HCT116 (cell line): ENCODE data around the gene SLC38A9. TPM values are rescaled to one million over a fixed set of nuclear protein-coding genes. Genes with fewer than 3 reads are reported as not detected.

Experiments
- ATAC-seq: fragments of 200-7000 bp; cut with Tn5 transposase; 2 replicates; pipeline ENCODE4 v1.9.1; 2020; ENCODE audit warnings: mild to moderate bottlenecking, moderate library complexity
- BruUV-seq: library from RNA; stranded (reverse); fragments of 400-500 nt; replicated peaks from 2 replicates; lab custom pipeline; 2021; lab: Mats Ljungman, UMichigan
- CTCF ChIA-PET: fragments of 300-600 bp; sonication (Branson Sonifier 250); formaldehyde crosslinking; loops from one replicate; lab custom pipeline; 2021; ENCODE audit warnings: antibody characterized with exemption; lab: Charles Lee
- POLR2A ChIA-PET: fragments of 300-600, 350-600 bp; sonication (Branson Sonifier 250); formaldehyde crosslinking; loops from one replicate; lab custom pipeline; 2021; ENCODE audit warnings: antibody characterized with exemption; lab: Charles Lee
- RAD21 ChIA-PET, 2 experiments: fragments of 300-600 bp; sonication (Branson Sonifier 250); formaldehyde crosslinking; loops; one replicate each; lab custom pipeline; 2023; ENCODE audit warnings: low total read pairs in 2 of 2; ENCODE audit not compliant: uncharacterized antibody in 2 of 2, unreplicated experiment in 2 of 2, low non-redundant PET in 1 of 2; lab: Charles Lee
- DNase-seq: peaks from one replicate; pipeline ENCODE4 v3.0.0-alpha.2; 2010; ENCODE audit warnings: low read depth, low spot score
- H2AFZ ChIP-seq: fragments of 200-600 bp; shearing (Covaris generic), sonication (generic); 2 replicates; pipeline ENCODE4 v1.6.1; 2017; ENCODE audit warnings: low read depth, mixed run types, mixed read lengths, antibody characterized with exemption, low read length; ENCODE audit not compliant: poor library complexity, severe bottlenecking
- H3K27ac ChIP-seq: 2 replicates; pipeline ENCODE4 v1.5.1; 2012; ENCODE audit warnings: low read depth, low read length
- H3K27me3 ChIP-seq: fragments of 200-600 bp; sonication (generic); 2 replicates; pipeline ENCODE4 v1.6.1; 2016; ENCODE audit warnings: mixed run types, low read length, mixed read lengths; ENCODE audit not compliant: insufficient read depth
- H3K36me3 ChIP-seq, 2 experiments: fragments of 200-500 bp in 1 of 2; fragments of 200-600 bp in 1 of 2; sonication (Bioruptor generic) in 1 of 2; sonication (generic) in 1 of 2; 2 replicates each; pipeline versions ENCODE4 v1.5.1 to v1.6.1; 2014 to 2016; ENCODE audit warnings: low read length in 2 of 2, inconsistent platforms in 1 of 2, mixed read lengths in 1 of 2, mixed run types in 1 of 2; ENCODE audit not compliant: insufficient read depth in 2 of 2, control insufficient read depth in 1 of 2
- H3K4me1 ChIP-seq, 2 experiments: fragments of 200-600 bp in 1 of 2; sonication (generic) in 1 of 2; 2 replicates each; pipeline versions ENCODE4 v1.5.1 to v1.6.1; 2012 to 2017; ENCODE audit warnings: low read length in 2 of 2, inconsistent platforms in 1 of 2, mild to moderate bottlenecking in 1 of 2, mixed read lengths in 1 of 2, mixed run types in 1 of 2, moderate library complexity in 1 of 2; ENCODE audit not compliant: insufficient read depth in 2 of 2, control insufficient read depth in 1 of 2
- H3K4me2 ChIP-seq: fragments of 200-600 bp; sonication (generic); 2 replicates; pipeline ENCODE4 v1.6.1; 2017; ENCODE audit warnings: mixed run types, low read length, mixed read lengths
- H3K4me3 ChIP-seq, 2 experiments: fragments of 200-600 bp in 1 of 2; sonication (generic) in 1 of 2; replicated peaks in 1 of 2; 2 replicates each; pipeline ENCODE4 v1.5.1; 2011 to 2016; ENCODE audit warnings: low read length in 2 of 2, control low read depth in 1 of 2, low read depth in 1 of 2, mild to moderate bottlenecking in 1 of 2, mixed read lengths in 1 of 2, mixed run types in 1 of 2
- H3K79me2 ChIP-seq: fragments of 200-600 bp; sonication (generic); 2 replicates; pipeline ENCODE4 v1.6.1; 2017; ENCODE audit warnings: mild to moderate bottlenecking, mixed run types, low read length, moderate library complexity, mixed read lengths; ENCODE audit not compliant: insufficient read depth
- H3K9ac ChIP-seq: fragments of 200-600 bp; sonication (generic); 2 replicates; pipeline ENCODE4 v1.6.1; 2016; ENCODE audit warnings: low read length, mixed read lengths
- H3K9me2 ChIP-seq: fragments of 200-600 bp; sonication (generic), shearing (Covaris generic); 2 replicates; pipeline ENCODE4 v1.6.1; 2017; ENCODE audit warnings: mixed run types, mild to moderate bottlenecking, moderate library complexity; ENCODE audit not compliant: insufficient read depth
- H3K9me3 ChIP-seq, 2 experiments: fragments of 200-500 bp in 1 of 2; fragments of 200-600 bp in 1 of 2; sonication (Bioruptor generic) in 1 of 2; sonication (generic) in 1 of 2; 2 replicates each; pipeline ENCODE4 v1.6.1; 2014 to 2017; ENCODE audit warnings: low read length in 2 of 2, mixed read lengths in 2 of 2, inconsistent platforms in 1 of 2, low read depth in 1 of 2, mild to moderate bottlenecking in 1 of 2, mixed run types in 1 of 2, moderate library complexity in 1 of 2; ENCODE audit not compliant: control insufficient read depth in 1 of 2, insufficient read depth in 1 of 2
- H4K20me1 ChIP-seq: fragments of 200-600 bp; sonication (generic), shearing (Covaris generic); 2 replicates; pipeline ENCODE4 v1.6.1; 2017; ENCODE audit warnings: mixed run types, mild to moderate bottlenecking, moderate library complexity; ENCODE audit not compliant: insufficient read depth
- CEBPB ChIP-seq: IDR thresholded peaks from 2 replicates; pipeline ENCODE4 v1.6.1; 2012; ENCODE audit warnings: low read depth
- CTCF ChIP-seq, 3 experiments: fragments of 200-600 bp in 1 of 3; sonication (generic) in 1 of 3; IDR thresholded peaks in 2 of 3; conservative IDR thresholded peaks in 1 of 3; 2 replicates each; pipeline ENCODE4 v1.5.1; 2012 to 2017; ENCODE audit warnings: low read depth in 2 of 3, low read length in 2 of 3, antibody characterized with exemption in 1 of 3, borderline replicate concordance in 1 of 3, control low read depth in 1 of 3, mild to moderate bottlenecking in 1 of 3, mixed read lengths in 1 of 3, mixed run types in 1 of 3, moderate library complexity in 1 of 3; ENCODE audit not compliant: insufficient read depth in 1 of 3
- EGR1 ChIP-seq: IDR thresholded peaks from 2 replicates; pipeline ENCODE4 v1.6.1; 2012; ENCODE audit warnings: low read depth
- FOSL1 ChIP-seq: IDR thresholded peaks from 2 replicates; pipeline ENCODE4 v1.6.1; 2012; ENCODE audit warnings: low read depth
- SP1 ChIP-seq: IDR thresholded peaks from 2 replicates; pipeline ENCODE4 v1.6.1; 2012; ENCODE audit warnings: low read depth
- ZFX ChIP-seq: fragments of 450-650 bp; IDR thresholded peaks from 2 replicates; pipeline ENCODE4 v1.6.1; 2017
- ZNF274 ChIP-seq: fragments of 200-500 bp; sonication (Bioruptor generic); IDR thresholded peaks from 2 replicates; pipeline ENCODE4 v1.6.1; 2014; ENCODE audit warnings: mild to moderate bottlenecking, low read depth, low read length, inconsistent platforms
- intact Hi-C: fragments of 100-400 bp; cut with micrococcal nuclease; formaldehyde crosslinking; loops from 2 replicates; pipeline ENCODE4 v1.10.0; 2022
- total RNA-seq: library from RNA; stranded (reverse); gene quantifications from one replicate; pipeline ENCODE4 v1.2.1, GENCODE V29; 2021; ENCODE audit not compliant: unreplicated experiment
- TF ChIP-seq, protein P1 (sequence below): IDR thresholded peaks from 2 replicates; pipeline ENCODE4 v1.6.1; 2012

Gene SLC38A9
- total RNA-seq, 1 experiment from 2014 or later: 12.6 TPM

DNA sequence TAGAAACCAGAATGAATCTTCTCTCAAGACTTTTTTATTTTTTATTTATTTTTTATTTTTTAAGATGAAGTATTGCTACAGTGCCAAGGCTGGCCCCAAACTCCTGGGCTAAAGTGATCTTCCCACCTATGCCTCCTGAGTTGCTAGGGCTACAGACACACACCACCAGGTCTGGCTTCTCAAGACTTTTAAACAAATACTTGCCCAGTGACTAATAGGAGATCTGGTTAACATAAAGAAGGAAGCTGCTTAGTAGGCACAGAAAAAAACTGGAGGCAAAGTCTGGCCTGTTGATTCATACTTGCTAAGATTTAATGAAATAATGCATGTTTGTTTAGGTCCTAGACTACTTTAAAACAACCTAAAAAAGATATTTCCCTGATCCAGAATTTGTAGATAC lies 43.8 kb downstream of the SLC38A9 start:
- peak; percentile 22 for DNase-seq
- CTCF ChIA-PET: no interaction called here

GRCh38 chr5:55667938-55668337 lies 44.2 kb downstream of the SLC38A9 start:
- BruUV-seq: no TSS peak
- no peaks in the 10 kb centered on the region for H3K27me3 ChIP-seq
- H3K36me3 ChIP-seq: no peaks in the 10 kb centered on the region
- DNase-seq: no peak
- POLR2A ChIA-PET: no interaction called here
- no peak overlapping the region for H3K4me2 ChIP-seq
- H3K9ac ChIP-seq: no peak overlapping the region
- intact Hi-C loops: no loop called here
- TF ChIP-seq CEBPB (no peak), ZNF274 (no peak), CTCF (IDR thresholded peaks at IDR 0.05 in 2 of 3, conservative IDR thresholded peaks at IDR 0.05 in 1 of 3; ENCODE audit: borderline replicate concordance in 1 of 3, insufficient read depth in 1 of 3, low read depth in 2 of 3, low read length in 2 of 3) (no peak), ZFX (no peak), EGR1 (no peak), SP1 (no peak)
- TF ChIP-seq, protein P1, sequence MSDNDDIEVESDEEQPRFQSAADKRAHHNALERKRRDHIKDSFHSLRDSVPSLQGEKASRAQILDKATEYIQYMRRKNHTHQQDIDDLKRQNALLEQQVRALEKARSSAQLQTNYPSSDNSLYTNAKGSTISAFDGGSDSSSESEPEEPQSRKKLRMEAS: no peak
- TF ChIP-seq, all 23 proteins: peak for 0
- H3K4me3 ChIP-seq: no peak overlapping the region
- H3K9me2 ChIP-seq: no peaks in the 10 kb centered on the region; the same call in 1 of the 2 replicates
- H3K27ac ChIP-seq: no peak overlapping the region
- H2AFZ ChIP-seq: no peak overlapping the region
- ATAC-seq: no peak
- peaks cover 0 to 10% of the 10 kb centered on the region in 2 experiments; a peak in 2 of 4 replicates for H3K4me1 ChIP-seq
- CTCF ChIA-PET: no interaction called here
- H3K79me2 ChIP-seq: no peaks in the 10 kb centered on the region
- H4K20me1 ChIP-seq: no peaks in the 10 kb centered on the region
- no peaks in the 10 kb centered on the region for H3K9me3 ChIP-seq
- RAD21 ChIA-PET: interaction anchor here in 1 of 2 experiments (0.6 kb wide), 1 partner anchor 125 kb away, joined by 6 read pairs; no protein-coding TSS in a partner anchor

More for the DNA sequence above, 43.8 kb downstream of the SLC38A9 start:
- intact Hi-C loops: no loop called here
- Histone ChIP-seq H3K9ac (no peak overlapping the region), H3K4me3 (no peak overlapping the region), H2AFZ (no peak overlapping the region), H3K9me3 (no peaks in the 10 kb centered on the region), H3K27me3 (no peaks in the 10 kb centered on the region), H3K79me2 (no peaks in the 10 kb centered on the region), H3K27ac (no peak overlapping the region), H3K4me1 (peaks cover 0 to 10% of the 10 kb centered on the region in 2 experiments; a peak in 2 of 4 replicates), H3K9me2 (no peaks in the 10 kb centered on the region; the same call in 1 of the 2 replicates), H4K20me1 (no peaks in the 10 kb centered on the region), H3K36me3 (no peaks in the 10 kb centered on the region), H3K4me2 (peak overlapping the region; percentile 23)
- POLR2A ChIA-PET: no interaction called here
- RAD21 ChIA-PET: interaction anchor here in 1 of 2 experiments (0.6 kb wide), 1 partner anchor 124 kb away, joined by 6 read pairs; no protein-coding TSS in a partner anchor
- BruUV-seq: no TSS peak
- ATAC-seq: 0 out of 2 replicates have a peak, but pooled peaks have one; percentile 64
- TF ChIP-seq FOSL1 (peak; percentile 14; the same call in 1 of the 2 replicates), CEBPB (no peak)
